GM21576 (cell line): ENCODE results near the gene ACOT11.

ENCODE experiments used
- ATAC-seq: cut with Tn5 transposase; IDR thresholded peaks from one replicate; pipeline ENCODE4 v1.9.1; 2021; ENCODE audit warnings: mild to moderate bottlenecking, moderate library complexity; ENCODE audit not compliant: unreplicated experiment

Gene ACOT11

DNA sequence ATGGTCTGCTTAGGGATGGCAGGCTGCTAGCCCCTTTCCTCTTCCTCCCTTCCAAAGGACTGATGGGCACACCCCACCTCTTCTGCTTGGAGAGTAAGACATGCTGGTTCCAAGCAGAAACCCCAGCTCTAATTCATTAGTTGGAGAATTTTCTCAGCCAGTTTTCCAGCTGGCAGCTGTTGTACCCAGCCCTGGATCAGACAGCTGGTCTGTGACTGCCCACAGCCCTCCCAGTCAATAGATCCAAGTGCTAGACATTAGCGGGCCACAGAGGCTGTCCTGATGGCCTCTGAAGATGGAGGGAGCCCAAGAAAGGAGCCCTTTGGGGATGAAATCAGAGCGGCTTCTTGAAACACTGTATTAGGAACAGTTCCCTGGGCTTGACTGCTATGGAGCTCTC, 35.8 kb downstream of the ACOT11 start:
- no peak for ATAC-seq

DNA sequence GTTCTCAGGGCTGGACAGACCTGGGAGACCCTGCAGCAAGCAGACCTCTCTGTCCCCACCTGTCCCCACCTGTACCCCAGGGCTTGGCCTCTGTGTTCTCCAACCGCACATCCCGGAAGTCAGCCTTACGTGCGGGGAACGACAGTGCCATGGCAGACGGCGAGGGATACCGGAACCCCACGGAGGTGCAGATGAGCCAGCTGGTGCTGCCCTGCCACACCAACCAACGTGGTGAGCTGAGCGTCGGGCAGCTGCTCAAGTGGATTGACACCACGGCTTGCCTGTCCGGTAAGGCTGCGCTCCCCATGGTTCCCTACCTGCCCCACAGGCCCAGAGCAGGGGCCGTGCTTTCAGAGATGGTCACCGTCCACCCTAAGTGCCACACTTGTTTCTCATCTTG, 36.5 kb downstream of the ACOT11 start:
- ATAC-seq, result no peak

DNA sequence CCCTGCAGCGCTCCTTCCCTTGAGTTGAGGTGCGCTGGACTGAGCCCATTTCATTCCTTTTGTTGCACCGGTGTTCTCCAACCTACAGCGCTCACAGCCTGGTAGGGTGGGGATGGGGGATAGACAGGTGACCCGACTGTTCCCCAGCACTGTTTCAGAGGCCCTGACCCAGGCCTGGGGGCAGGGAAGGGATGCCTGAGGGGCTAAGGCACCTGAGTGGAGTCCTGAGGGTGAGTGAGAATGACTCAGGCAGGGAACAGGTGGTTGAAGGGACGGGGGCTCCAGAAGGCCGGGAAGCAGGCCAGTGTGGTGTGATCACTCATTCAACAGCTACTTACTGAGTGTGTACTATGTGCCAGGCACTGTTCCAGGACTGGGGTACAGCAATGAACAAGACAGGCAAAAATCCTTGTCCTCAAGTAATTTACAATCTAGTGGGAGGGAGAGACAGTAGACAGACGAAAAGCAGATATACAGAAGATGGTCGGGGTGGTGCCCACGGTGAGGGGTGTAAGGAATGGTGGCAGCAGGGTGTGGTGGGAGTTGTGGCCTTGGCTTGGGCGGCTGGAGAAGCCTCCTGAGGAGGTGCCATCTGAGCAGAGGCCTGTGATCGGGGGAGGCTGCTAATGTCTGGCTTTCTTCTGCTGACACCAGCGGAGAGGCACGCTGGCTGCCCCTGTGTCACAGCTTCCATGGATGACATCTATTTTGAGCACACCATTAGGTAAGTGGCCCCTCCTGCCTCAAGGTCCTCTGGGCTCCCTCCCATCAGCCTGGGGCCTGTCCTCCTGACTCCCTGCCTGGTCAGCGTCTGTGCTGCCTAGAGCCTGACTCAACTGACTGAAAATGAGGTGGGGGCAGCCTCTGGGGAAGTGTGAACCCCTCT, 37.4 kb downstream of the ACOT11 start:
- no peak for ATAC-seq

DNA sequence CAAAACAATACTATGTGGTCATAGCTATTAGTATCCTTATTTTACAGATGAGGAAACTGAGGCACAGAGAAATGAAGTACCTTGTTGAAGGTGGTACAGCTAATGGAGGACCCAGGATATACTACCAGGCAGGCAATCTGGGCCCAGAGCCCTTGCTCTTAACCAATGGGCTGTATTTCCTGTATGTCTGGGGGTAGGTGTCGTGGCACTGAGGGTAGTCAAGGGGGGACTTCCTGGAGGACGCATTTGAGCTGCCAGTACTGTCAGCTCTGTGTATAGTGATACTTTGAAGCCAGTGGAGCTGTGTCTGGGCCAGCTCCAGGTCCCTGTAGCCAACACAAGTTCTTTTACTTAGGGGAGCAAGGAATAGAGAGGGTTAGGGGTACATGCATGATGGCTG, 40.3 kb downstream of the ACOT11 start:
- no peak for ATAC-seq

DNA sequence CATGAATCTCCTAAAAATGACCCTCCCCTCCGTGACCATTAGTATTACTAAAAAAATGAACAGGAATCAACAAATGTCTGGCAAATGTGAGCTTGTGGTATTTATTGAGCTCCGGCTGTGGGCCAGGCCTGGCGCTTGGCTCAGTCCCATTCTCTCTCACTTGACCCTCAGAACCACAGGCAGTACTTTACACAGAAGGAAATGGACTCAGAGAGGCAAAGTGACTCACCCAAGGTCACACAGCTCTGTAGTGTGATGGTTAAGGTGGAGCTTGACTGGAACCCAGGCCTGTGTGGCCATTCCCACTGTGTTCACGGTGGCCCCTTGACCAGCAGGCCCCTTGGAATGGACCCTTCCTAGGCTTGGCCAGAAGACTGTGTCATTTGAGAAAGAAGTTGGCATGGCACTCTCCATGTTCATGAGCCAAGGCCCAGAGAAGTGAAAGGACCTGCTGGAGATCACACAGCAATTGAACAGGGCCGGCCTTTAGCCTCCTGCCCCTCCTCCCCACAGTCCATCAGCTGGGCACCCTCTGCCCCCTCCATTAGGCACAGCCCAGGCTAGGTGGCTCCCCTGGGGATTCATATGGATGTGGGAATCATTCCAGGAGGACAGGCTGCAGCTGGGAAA, 43.2 kb downstream of the ACOT11 start:
- ATAC-seq, result no peak

DNA sequence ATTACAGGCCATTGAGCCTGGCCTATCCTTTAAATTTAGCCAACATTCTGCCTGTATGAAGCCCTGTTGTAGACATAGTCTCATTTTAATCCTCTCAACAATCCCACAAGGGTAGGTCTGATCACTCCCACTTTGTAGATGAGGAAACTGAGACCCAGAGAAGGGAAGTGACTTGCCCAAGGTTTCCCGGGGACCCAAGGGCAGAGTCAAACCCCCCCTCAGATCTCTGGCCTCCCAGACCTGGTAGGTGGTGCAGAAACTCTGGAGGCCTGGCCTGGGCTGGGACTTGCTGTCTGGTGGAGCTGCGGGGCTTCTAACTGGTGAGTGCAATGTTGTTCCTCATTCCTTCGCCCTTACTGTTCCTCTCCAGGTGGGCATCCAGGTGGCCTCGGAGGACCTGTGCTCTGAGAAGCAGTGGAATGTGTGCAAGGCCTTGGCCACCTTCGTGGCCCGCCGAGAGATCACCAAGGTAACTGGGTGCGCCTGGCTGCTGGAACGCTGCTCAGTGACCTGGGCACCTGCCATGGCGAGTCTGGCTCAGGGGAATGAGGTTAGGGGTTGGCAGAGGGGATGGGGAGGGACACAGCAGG, 45.6 kb downstream of the ACOT11 start:
- no peak for ATAC-seq

DNA sequence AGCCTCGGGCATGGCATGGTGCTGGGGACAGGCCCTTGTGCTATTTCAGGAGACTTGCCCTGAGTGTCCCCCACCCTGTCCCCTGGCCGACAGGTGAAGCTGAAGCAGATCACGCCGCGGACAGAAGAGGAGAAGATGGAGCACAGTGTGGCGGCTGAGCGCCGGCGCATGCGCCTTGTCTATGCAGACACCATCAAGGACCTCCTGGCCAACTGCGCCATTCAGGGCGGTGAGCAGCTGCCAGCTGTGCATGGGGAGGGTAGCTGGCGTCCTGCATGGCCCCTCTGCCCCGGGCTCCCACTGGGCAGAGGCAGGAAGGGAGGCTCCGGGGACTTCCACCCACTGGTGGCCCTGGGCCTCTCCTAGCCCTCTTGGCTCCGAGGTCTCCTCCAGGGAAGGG, 46.4 kb downstream of the ACOT11 start:
- ATAC-seq, result no peak

DNA sequence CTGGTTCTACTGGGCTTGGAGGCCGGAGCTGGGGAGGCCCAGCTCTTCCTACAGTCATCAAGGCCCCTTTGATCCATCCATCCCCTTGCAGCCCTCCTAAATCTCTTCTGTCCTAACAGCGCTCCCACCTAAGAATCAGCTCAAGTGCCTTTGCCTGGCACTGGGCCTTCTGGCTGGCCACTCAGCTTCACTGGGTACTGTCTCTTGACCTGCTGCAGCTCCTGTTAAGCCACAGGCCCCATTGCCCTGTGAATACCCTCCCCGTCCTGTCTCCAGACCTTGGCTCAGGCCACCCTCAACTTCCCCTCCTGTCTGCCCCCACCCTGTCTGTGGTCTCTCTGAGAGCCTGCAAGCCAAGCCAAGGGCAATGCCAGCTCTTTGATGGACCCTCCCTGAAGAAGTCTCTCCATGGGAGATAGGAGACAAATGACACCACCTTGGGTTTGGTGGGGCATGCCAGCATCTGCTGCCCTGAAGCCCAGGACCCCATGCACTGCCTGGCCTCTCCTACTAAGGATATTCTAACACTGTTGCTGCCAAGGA, 48.0 kb downstream of the ACOT11 start:
- ATAC-seq, result no peak

DNA sequence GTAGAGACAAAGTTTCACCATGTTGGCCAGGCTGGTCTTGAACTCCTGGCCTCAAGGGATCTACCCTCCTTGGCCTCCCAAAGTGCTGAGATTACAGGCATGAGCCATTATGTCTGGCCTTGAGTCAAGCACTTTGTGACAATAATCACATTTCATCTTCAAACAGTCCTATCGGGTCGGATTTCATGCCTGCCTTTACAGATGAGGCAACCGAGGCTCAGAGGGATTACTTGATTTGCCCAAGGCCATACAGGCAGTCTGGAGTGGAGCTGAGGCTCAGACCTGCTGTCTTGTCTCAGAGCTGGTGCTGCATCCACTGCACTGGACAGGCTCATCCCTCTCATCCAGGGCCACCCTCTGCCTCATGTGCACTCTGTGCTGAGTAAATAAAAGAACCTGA, 48.7 kb downstream of the ACOT11 start:
- ATAC-seq, result no peak

DNA sequence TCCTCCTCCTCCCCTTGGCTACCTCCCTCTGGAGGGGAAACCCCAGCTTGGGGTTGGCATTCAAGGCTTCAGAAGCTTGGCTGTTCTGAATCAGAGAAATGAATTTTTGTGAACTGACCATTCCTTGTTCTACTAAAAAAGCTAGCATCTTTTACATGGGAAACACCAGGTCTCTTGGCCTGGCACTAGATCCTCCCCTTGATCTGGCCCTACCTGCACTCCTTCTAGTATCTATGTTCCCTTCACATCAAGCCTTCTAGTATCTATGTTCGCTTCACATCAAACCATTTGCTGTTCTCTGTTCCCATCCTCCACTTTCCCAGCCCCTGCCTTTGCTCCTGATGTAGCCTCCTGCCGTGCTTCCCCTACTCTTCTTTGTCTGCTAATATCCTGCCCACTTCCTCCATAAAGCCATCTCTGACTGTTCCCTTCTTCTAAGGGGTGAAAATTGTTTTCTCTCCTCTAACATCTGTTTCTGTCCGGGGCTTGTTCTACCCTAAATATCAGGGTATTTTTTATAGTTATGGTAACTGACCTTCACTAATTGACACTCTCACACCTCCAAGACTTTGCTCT, 49.5 kb downstream of the ACOT11 start:
- no peak for ATAC-seq

DNA sequence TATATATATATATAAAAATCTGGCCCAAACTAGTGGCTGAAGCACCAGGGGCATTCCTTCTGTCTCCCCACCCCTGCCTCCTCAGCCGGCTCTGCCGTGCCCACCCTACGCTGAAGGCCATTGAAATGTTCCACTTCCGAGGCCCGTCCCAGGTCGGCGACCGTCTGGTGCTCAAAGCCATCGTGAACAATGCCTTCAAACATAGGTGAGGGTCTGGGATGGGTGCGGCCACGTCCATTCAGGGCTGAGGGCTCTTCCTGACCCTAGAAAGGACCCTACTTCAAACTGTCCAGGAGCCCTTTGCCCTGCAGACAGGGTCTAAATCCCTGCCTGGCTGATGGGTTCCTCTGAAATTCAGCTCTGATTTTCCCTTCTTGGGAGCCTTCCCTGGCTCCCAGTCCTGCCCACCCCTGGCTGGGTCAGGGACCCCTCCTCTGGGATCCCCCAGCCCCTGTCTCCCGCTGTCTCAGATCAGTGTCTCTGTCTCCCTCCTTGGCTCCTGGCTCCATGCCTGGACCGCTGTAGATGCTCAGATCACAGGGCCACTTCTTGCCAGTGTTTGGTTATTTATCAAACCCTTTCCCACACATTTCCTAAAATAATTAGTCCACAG, 51.3 kb downstream of the ACOT11 start:
- no peak for ATAC-seq

DNA sequence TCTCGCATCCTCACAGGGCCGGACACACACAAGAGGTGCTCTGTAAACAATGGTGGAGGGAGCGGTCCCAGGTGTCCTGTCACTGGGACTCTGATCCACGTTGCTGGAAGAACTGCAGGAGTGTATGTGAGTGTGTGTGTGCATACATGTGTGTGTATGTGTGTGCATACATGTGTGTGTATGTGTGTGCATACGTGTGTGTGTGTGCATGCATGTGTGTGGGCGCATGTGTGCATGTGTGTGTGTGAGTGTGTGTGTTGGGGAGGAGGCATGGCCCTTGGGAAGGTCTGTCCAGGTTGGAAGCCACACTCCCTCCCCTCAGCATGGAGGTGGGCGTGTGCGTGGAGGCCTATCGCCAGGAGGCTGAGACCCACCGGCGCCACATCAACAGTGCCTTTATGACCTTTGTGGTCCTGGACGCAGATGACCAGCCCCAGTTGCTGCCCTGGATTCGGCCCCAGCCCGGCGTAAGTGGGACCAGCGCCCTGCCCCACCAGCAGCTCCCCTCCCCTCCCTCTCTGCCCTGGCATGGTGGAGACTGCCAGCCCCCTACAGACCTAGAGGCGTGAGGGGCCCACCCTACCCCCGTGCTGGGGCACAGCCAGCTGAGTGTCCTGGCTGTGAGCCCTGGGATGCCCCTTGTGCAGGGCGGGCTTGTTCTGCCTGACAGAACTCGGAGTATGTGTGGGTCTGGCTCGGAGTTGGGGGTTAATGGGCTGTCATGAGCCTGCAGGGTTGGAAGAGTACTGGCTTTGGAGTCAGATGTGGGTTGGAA, 53.1 kb downstream of the ACOT11 start:
- no peak for ATAC-seq

DNA sequence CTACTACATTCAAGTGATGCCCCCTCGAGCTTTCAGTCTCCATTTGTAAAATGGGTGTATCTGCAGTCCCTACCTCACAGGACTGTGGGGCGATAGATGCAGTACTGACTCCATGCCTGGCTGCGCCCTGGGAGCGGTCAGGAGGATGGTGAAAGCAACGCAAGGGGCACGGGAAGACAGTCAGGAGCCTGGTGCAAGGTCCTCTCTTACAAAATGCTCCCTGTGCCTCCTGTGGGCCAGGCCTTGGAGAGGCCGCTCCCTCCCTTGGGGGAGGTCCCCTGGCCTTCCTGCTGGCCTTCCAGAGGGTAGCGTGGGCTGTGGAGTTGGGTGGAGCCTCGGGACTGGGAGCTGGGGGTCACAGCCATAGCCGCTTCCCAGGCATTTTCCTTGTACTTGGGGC, 53.7 kb downstream of the ACOT11 start:
- ATAC-seq, result no peak

DNA sequence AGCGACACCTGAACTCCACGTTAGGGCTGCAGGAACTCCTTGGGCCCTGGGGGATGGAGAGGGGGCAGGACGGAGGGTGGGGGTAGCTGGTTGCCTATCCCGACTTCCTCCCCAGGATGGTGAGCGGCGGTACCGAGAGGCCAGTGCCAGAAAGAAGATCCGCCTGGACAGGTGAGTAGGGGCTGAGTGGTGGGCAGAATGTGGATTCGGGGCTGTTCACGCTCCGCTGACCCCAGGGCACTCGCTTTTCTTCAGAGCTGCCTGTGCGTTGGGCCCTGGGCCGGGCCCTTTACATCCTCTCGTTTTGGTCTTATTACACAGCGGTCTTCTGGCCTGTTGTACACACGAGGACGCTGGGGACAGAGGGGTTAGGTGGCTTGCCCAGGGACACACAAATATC, 54.5 kb downstream of the ACOT11 start:
- ATAC-seq, result no peak

DNA sequence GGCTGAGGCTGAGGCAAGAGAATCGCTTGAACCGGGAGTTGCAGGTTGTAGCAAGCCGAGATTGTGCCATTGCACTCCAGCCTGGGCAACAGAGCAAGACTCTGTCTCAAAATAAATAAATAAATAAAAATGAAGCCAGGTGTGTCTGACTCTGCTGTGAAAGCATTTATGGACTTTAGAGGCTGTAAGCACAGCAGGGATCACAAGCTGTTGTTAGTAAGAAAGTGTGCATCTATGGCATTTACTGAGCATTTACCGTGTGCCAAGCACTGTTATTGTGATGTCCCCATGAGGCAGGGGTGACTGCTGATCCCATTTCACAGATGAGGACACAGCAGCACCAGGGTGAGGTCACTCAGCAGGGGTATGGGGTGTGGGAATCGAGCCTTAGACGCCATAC, 55.2 kb downstream of the ACOT11 start:
- ATAC-seq, result no peak

DNA sequence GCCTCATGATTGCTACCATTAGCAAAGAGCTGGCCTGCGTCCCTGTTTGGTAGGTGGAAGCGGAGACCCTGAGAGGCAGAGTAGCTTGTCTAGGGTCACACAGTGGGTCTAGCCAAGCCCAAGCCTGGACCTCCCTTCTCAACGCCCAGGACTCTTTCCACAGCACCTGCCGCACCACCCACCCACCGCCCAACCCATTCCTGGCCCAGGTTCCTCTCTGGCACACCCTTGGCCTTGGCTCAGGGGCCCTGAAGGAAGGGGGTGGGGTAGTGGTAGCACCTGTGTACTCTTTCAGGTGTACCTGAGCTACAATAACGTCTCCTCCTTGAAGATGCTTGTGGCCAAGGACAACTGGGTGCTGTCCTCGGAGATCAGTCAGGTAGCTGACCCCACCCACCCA, 56.0 kb downstream of the ACOT11 start:
- ATAC-seq, result no peak

DNA sequence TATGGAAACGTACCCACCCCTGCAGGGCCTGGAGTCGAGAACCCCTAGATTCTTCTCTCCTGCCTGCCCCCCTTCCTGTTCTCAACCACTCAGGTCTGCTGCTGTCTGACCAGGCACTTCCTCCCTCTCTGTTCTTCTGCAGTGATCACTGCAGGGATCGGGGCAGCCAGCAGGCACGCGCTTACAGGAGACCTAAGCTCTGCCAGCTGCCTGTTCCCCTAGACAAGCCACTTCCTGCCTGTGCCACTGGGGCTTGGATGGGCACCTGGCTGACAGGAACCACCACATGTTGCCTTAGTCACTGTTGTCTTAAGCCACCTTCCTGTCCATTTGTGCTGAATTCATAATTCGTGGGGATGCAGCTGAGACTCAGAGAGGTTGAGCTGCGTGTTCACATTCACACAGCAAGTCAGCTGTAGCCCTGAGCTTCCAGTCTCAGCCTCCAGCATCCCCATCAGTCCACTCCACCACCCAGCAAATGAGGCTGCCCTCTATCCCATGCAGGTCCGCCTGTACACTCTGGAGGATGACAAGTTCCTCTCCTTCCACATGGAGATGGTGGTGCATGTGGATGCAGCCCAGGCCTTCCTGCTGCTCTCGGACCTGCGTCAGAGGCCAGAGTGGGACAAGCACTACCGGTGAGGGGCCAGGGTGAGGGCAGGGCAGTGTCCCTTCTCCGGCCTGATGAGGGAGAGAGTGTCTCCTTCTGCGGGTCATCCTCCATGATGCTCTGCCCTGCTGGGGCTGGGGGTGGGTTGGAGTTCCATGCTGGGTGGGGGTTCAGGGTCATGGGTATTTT, 56.7 kb downstream of the ACOT11 start:
- ATAC-seq, result no peak

DNA sequence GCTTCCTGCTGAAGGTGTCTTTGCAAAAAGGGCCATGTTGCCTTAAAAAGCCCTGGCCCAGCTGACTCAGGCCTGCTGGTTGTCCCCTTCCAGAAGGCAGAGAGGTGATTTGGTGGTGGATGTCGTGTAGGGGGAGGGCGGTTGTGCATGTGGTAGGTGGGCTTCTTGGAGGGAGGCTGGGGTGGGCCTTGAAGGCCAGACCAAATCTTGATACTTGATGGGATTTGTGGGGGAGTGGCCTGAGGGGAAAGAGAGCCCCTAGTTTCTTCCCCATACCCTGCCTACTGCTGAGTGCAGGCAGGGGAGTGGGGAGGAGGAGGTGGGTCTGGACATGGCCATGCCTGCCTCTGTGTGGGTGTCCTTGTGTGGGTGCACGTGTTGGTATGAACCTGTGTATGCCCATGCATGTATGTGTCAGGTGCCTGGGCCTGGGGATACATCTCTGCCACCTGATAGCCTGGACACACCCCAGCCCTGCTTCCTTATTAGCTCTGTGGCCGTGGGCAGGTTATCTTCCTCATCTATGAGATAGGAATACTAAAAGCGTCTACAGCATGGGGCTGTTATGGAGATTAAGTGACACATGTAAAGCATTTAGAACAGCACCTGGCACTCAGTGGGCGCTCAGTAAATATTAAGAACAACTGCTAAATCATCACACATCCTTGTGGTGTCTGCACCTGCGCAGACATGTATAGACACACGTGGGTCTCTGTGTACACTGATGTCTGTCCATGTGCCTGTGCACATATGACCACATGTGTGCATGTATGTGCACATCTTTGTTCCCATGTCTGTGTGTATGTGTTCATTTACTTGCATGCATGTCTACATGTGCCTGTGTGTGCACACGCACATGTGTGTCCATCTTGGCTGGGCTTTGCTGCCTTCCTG, 58.3 kb downstream of the ACOT11 start:
- no peak for ATAC-seq

DNA sequence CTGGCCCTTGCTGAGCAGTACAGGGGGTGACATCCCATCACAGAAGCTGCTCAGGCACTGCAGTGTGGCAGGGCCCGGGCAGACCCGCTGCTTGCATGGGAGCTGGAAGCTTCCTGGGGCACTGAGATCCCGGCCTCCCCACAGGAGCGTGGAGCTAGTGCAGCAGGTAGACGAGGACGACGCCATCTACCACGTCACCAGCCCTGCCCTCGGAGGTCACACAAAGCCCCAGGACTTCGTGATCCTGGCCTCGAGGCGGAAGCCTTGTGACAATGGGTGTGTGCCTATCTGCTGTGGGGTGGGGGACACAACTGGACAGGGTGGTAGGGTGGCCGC, 58.9 kb downstream of the ACOT11 start:
- no peak for ATAC-seq
